GM12878 (cell line): ENCODE data around the gene CILP2. TPM values are rescaled to one million over a fixed set of nuclear protein-coding genes. Genes with fewer than 3 reads are reported as not detected.

Experiments
- ATAC-seq: fragments of 200-7000 bp; cut with Tn5 transposase; 3 replicates; pipeline ENCODE4 v1.9.1; 2020; ENCODE audit warnings: mild to moderate bottlenecking, moderate library complexity
- BruUV-seq: library from RNA; stranded (reverse); fragments of 400-500 nt; replicated peaks from 2 replicates; lab custom pipeline; 2021; lab: Mats Ljungman, UMichigan
- CTCF ChIA-PET: fragments of 300-600 bp; sonication (Branson Sonifier 250); formaldehyde crosslinking; extraction: SDS; loops from one replicate; lab custom pipeline; 2021; ENCODE audit warnings: inconsistent platforms; lab: Yijun Ruan, JAX
- POLR2A ChIA-PET: fragments of 350-600 bp; formaldehyde crosslinking; extraction: SDS; loops from one replicate; lab custom pipeline; 2021; ENCODE audit warnings: inconsistent platforms; lab: Charles Lee
- RAD21 ChIA-PET: fragments of 300-600 bp; sonication (Branson Sonifier 250); formaldehyde crosslinking; loops from one replicate; lab custom pipeline; 2023; ENCODE audit warnings: antibody characterized with exemption; ENCODE audit not compliant: unreplicated experiment; lab: Charles Lee
- SMC1A ChIA-PET: fragments of 300-600 bp; sonication (Branson Sonifier 250); formaldehyde crosslinking; loops from one replicate; lab custom pipeline; 2023; ENCODE audit not compliant: unreplicated experiment, uncharacterized antibody; lab: Charles Lee
- DNase-seq: peaks from one replicate; pipeline ENCODE4 v3.0.0-alpha.2; 2011; ENCODE audit warnings: low read depth, low spot score
- FAIRE-seq: peaks from 3 replicates; lab custom pipeline; 2011; peaks lifted over from hg19 to GRCh38; lab: Jason Lieb, UNC
- H2AFZ ChIP-seq: 2 replicates; pipeline ENCODE4 v1.6.0; 2011; ENCODE audit warnings: low read depth, low read length, control low read depth; ENCODE audit not compliant: control insufficient read depth
- H3K27ac ChIP-seq: 2 replicates; pipeline ENCODE4 v1.5.1; 2011; ENCODE audit warnings: control low read depth; ENCODE audit not compliant: control insufficient read depth, insufficient read depth
- H3K27me3 ChIP-seq, 2 experiments: replicated peaks in 1 of 2; 2 replicates each; pipeline versions ENCODE4 v1.6.0 to v1.6.1; 2011; ENCODE audit warnings: low read length in 1 of 2; ENCODE audit not compliant: control insufficient read depth in 2 of 2, insufficient read depth in 2 of 2
- H3K36me3 ChIP-seq, 2 experiments: 2 replicates each; pipeline ENCODE4 v1.5.1; 2011; ENCODE audit warnings: low read length in 1 of 2; ENCODE audit not compliant: control insufficient read depth in 2 of 2, insufficient read depth in 2 of 2
- H3K4me1 ChIP-seq: 2 replicates; pipeline ENCODE4 v1.6.1; 2011; ENCODE audit warnings: mild to moderate bottlenecking, low read length, moderate library complexity, mixed read lengths; ENCODE audit not compliant: control insufficient read depth, insufficient read depth
- H3K4me2 ChIP-seq: 2 replicates; pipeline ENCODE4 v1.6.0; 2011; ENCODE audit warnings: control low read depth; ENCODE audit not compliant: control insufficient read depth, insufficient read depth
- H3K4me3 ChIP-seq: fragments of 200-600 bp; sonication (generic); 2 replicates; pipeline ENCODE4 v1.5.1; 2016
- H3K79me2 ChIP-seq: 2 replicates; pipeline ENCODE4 v1.6.0; 2011; ENCODE audit warnings: low read length; ENCODE audit not compliant: control insufficient read depth, insufficient read depth
- H3K9ac ChIP-seq: 2 replicates; pipeline ENCODE4 v1.8.0; 2011; ENCODE audit warnings: low read length, control low read depth, mixed read lengths; ENCODE audit not compliant: control insufficient read depth, insufficient read depth
- H3K9me3 ChIP-seq: replicated peaks from 3 replicates; pipeline ENCODE4 v1.5.1; 2011; ENCODE audit warnings: mild to moderate bottlenecking, low read length; ENCODE audit not compliant: control insufficient read depth, insufficient read depth
- H4K20me1 ChIP-seq: 2 replicates; pipeline ENCODE4 v1.6.0; 2011; ENCODE audit not compliant: control insufficient read depth, insufficient read depth
- CHD1 ChIP-seq: IDR thresholded peaks from 2 replicates; pipeline ENCODE4 v1.6.1; 2012; ENCODE audit warnings: low read depth, low read length, improper control_type of control experiment
- DPF2 ChIP-seq: fragments of 450-650 bp; IDR thresholded peaks from 2 replicates; pipeline ENCODE4 v1.6.1; 2017; ENCODE audit warnings: mild to moderate bottlenecking
- GATAD2B ChIP-seq: fragments of 450-650 bp; conservative IDR thresholded peaks from 2 replicates; pipeline ENCODE4 v1.6.1; 2017; ENCODE audit warnings: low read depth, mild to moderate bottlenecking, moderate library complexity
- IKZF2 ChIP-seq, 2 experiments: fragments of 450-650 bp; IDR thresholded peaks; 2 replicates each; pipeline ENCODE4 v1.6.1; 2017; ENCODE audit warnings: mild to moderate bottlenecking in 2 of 2, moderate library complexity in 2 of 2
- MEF2B ChIP-seq: fragments of 450-650 bp; IDR thresholded peaks from 2 replicates; pipeline ENCODE4 v1.6.1; 2018; ENCODE audit warnings: mild to moderate bottlenecking, moderate library complexity; ENCODE audit not compliant: partially characterized antibody, poor library complexity, severe bottlenecking
- MYB ChIP-seq: fragments of 150-350 bp; IDR thresholded peaks from 2 replicates; pipeline ENCODE4 v1.6.1; 2014; ENCODE audit warnings: mild to moderate bottlenecking, low read depth, low read length, borderline replicate concordance
- NFXL1 ChIP-seq: fragments of 450-650 bp; IDR thresholded peaks from 2 replicates; pipeline ENCODE4 v1.6.1; 2017; ENCODE audit warnings: antibody characterized with exemption, mild to moderate bottlenecking, borderline replicate concordance
- NFYA ChIP-seq: IDR thresholded peaks from 2 replicates; pipeline ENCODE4 v1.6.1; 2011; ENCODE audit warnings: low read depth, mild to moderate bottlenecking, low read length, improper control_type of control experiment, borderline replicate concordance
- RAD51 ChIP-seq: fragments of 450-650 bp; IDR thresholded peaks from 2 replicates; pipeline ENCODE4 v1.6.1; 2016; ENCODE audit warnings: moderate library complexity, mild to moderate bottlenecking, inconsistent platforms
- RB1 ChIP-seq: fragments of 450-650 bp; formaldehyde crosslinking; IDR thresholded peaks from 2 replicates; pipeline ENCODE4 v1.6.1; 2017; ENCODE audit warnings: mild to moderate bottlenecking, borderline replicate concordance
- STAT3 ChIP-seq: IDR thresholded peaks from 2 replicates; pipeline ENCODE4 v1.6.1; 2011; ENCODE audit warnings: low read depth, low read length, improper control_type of control experiment
- SUPT20H ChIP-seq: IDR thresholded peaks from 2 replicates; pipeline ENCODE4 v1.6.1; 2011; ENCODE audit warnings: low read depth, mild to moderate bottlenecking, low read length, moderate library complexity, borderline replicate concordance; ENCODE audit not compliant: control insufficient read depth
- SUZ12 ChIP-seq: fragments of 200-600 bp; sonication (generic); IDR thresholded peaks from one replicate; pipeline ENCODE4 v1.6.1; 2018; ENCODE audit warnings: antibody characterized with exemption, mild to moderate bottlenecking; ENCODE audit not compliant: unreplicated experiment
- ZNF24 ChIP-seq: fragments of 450-650 bp; IDR thresholded peaks from 2 replicates; pipeline ENCODE4 v1.6.1; 2017; ENCODE audit warnings: antibody characterized with exemption, mild to moderate bottlenecking
- ZNF384 ChIP-seq: IDR thresholded peaks from 2 replicates; pipeline ENCODE4 v1.6.1; 2012; ENCODE audit warnings: low read depth, mild to moderate bottlenecking, low read length, improper control_type of control experiment, borderline replicate concordance
- WGBS: methylation state at CpG from one replicate; pipeline ENCODE4 v1.1.6; 2016; ENCODE audit warnings: low lambda C conversion rate; ENCODE audit not compliant: insufficient replicate concordance, insufficient coverage; ENCODE audit errors: missing lambda C conversion rate; 5-methylcytosine and 5-hydroxymethylcytosine counted together
- in situ Hi-C: fragments of 300-500 bp; cut with MboI; formaldehyde crosslinking; loops from 9 replicates; pipeline ENCODE4 v1.14.3; 2018; ENCODE audit warnings: mixed read lengths
- intact Hi-C: fragments of 100-400 bp; cut with micrococcal nuclease; formaldehyde crosslinking; loops from one replicate; pipeline ENCODE4 v1.14.2; 2022; ENCODE audit not compliant: unreplicated experiment
- polyA plus RNA-seq, 11 experiments: library from polyadenylated mRNA; depleted of rRNA in 4 of 11; unstranded in 6 of 11; stranded (reverse) in 5 of 11; fragments of >200 nt; fragmentation: Nextera tagmentation in 4 of 11; fragmentation: Illumina TruSeq in 1 of 11; extraction: Ambion mirVana in 4 of 11; extraction: Trizol in 1 of 11; gene quantifications; 1 replicate in 1 of 11; 2 replicates in 10 of 11; pipeline versions ENCODE4 v1.2.1 to v1.2.3, GENCODE V29; 2011 to 2016; ENCODE audit warnings: inconsistent platforms in 2 of 11, missing spikeins in 2 of 11, low read depth in 1 of 11
- total RNA-seq, 4 experiments: library from RNA; depleted of rRNA in 3 of 4; stranded (reverse); fragments of >200 nt in 3 of 4; fragmentation: Illumina TruSeq in 1 of 4; extraction: Trizol in 1 of 4; gene quantifications; 2 replicates each; pipeline versions ENCODE4 v1.2.1 to v1.2.3, GENCODE V29; 2013 to 2021
- TF ChIP-seq, protein P1 (sequence below): fragments of 450-650 bp; IDR thresholded peaks from 2 replicates; pipeline ENCODE4 v1.6.1; 2017; ENCODE audit warnings: low read depth, mild to moderate bottlenecking, moderate library complexity
- TF ChIP-seq, protein P2 (sequence below): IDR thresholded peaks from 2 replicates; pipeline ENCODE4 v1.6.1; 2012; ENCODE audit warnings: mild to moderate bottlenecking, low read depth, low read length
- TF ChIP-seq, protein P3 (sequence below): IDR thresholded peaks from 2 replicates; pipeline ENCODE4 v1.6.1; 2011; ENCODE audit warnings: low read depth, low read length, improper control_type of control experiment, borderline replicate concordance

The CILP2 gene
- total and polyA plus RNA-seq, 10 of the 15 experiments (the other 5 are each of a cell fraction or from before 2014, with no cell fraction given), result 0.05 to 0.08 (median 0.06) TPM; not detected in 6

- Histone ChIP-seq H2AFZ (no peak overlapping the region), H3K36me3 (peaks cover 23 to 27% of the 10 kb centered on the region in 2 experiments), H3K9ac (no peak overlapping the region), H3K27ac (no peak overlapping the region), H3K27me3 (no peaks in the 10 kb centered on the region), H3K4me2 (no peak overlapping the region), H3K9me3 (no peaks in the 10 kb centered on the region), H3K4me1 (no peaks in the 10 kb centered on the region), H3K79me2 (no peaks in the 10 kb centered on the region), H4K20me1 (no peaks in the 10 kb centered on the region), H3K4me3 (no peak overlapping the region)
- BruUV-seq, result no TSS peak
- ChIA-PET RAD21 (no interaction called here), CTCF (no interaction called here), POLR2A (no interaction called here), SMC1A (interaction anchor here (1.4 kb wide), 1 partner anchor 10 kb away, joined by 4 read pairs; the partner anchor contains the start of genes NDUFA13 and TSSK6)
- intact Hi-C loops (no loop called here), in situ Hi-C loops (no loop called here)
- WGBS, result 93% methylated on average over 27 of the region's 27 CpGs
- ATAC-seq (no peak), FAIRE-seq (no peak), DNase-seq (no peak)
- TF ChIP-seq GATAD2B, result no peak
- no peak for TF ChIP-seq NFYA
- TF ChIP-seq ZNF384, result no peak
- TF ChIP-seq MEF2B, result no peak
- no peak for TF ChIP-seq IKZF2 (IDR thresholded peaks at IDR 0.05)
- TF ChIP-seq SUZ12, result no peak
- no peak for TF ChIP-seq ZNF24
- no peak for TF ChIP-seq SUPT20H
- no peak for TF ChIP-seq CHD1
- TF ChIP-seq, protein P1, sequence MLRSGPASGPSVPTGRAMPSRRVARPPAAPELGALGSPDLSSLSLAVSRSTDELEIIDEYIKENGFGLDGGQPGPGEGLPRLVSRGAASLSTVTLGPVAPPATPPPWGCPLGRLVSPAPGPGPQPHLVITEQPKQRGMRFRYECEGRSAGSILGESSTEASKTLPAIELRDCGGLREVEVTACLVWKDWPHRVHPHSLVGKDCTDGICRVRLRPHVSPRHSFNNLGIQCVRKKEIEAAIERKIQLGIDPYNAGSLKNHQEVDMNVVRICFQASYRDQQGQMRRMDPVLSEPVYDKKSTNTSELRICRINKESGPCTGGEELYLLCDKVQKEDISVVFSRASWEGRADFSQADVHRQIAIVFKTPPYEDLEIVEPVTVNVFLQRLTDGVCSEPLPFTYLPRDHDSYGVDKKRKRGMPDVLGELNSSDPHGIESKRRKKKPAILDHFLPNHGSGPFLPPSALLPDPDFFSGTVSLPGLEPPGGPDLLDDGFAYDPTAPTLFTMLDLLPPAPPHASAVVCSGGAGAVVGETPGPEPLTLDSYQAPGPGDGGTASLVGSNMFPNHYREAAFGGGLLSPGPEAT, result no peak
- TF ChIP-seq NFXL1, result no peak
- TF ChIP-seq DPF2, result no peak
- no peak for TF ChIP-seq MYB
- no peak for TF ChIP-seq STAT3
- TF ChIP-seq RB1, result no peak
- TF ChIP-seq, protein P2, sequence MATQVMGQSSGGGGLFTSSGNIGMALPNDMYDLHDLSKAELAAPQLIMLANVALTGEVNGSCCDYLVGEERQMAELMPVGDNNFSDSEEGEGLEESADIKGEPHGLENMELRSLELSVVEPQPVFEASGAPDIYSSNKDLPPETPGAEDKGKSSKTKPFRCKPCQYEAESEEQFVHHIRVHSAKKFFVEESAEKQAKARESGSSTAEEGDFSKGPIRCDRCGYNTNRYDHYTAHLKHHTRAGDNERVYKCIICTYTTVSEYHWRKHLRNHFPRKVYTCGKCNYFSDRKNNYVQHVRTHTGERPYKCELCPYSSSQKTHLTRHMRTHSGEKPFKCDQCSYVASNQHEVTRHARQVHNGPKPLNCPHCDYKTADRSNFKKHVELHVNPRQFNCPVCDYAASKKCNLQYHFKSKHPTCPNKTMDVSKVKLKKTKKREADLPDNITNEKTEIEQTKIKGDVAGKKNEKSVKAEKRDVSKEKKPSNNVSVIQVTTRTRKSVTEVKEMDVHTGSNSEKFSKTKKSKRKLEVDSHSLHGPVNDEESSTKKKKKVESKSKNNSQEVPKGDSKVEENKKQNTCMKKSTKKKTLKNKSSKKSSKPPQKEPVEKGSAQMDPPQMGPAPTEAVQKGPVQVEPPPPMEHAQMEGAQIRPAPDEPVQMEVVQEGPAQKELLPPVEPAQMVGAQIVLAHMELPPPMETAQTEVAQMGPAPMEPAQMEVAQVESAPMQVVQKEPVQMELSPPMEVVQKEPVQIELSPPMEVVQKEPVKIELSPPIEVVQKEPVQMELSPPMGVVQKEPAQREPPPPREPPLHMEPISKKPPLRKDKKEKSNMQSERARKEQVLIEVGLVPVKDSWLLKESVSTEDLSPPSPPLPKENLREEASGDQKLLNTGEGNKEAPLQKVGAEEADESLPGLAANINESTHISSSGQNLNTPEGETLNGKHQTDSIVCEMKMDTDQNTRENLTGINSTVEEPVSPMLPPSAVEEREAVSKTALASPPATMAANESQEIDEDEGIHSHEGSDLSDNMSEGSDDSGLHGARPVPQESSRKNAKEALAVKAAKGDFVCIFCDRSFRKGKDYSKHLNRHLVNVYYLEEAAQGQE, result no peak
- TF ChIP-seq, protein P3, sequence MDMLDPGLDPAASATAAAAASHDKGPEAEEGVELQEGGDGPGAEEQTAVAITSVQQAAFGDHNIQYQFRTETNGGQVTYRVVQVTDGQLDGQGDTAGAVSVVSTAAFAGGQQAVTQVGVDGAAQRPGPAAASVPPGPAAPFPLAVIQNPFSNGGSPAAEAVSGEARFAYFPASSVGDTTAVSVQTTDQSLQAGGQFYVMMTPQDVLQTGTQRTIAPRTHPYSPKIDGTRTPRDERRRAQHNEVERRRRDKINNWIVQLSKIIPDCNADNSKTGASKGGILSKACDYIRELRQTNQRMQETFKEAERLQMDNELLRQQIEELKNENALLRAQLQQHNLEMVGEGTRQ, result no peak
- TF ChIP-seq RAD51, result no peak
These were observed 32.3 kb upstream of the CILP2 start for GRCh38 chr19:19505669-19506326.
